Ascending aorta (tissue), 2 donors: ENCODE measurements around the gene HDHD5. TPM values are rescaled to one million over a fixed set of nuclear protein-coding genes. Genes with fewer than 3 reads are reported as not detected.

Experiments
- DNase-seq, 2 donors: peaks; one replicate each; pipeline ENCODE4 v3.0.0-alpha.2; 2019; ENCODE audit warnings: low spot score in 2 of 2
- H3K27ac ChIP-seq, 2 donors: fragments of 200-600 bp; sonication (generic); one replicate each; pipeline ENCODE4 v1.5.1; 2016 to 2017; ENCODE audit warnings: mild to moderate bottlenecking in 1 of 2
- H3K27me3 ChIP-seq: fragments of 200-600 bp; sonication (generic); one replicate; pipeline ENCODE4 v1.5.1; 2017
- H3K36me3 ChIP-seq, 2 donors: fragments of 200-600 bp; sonication (generic); one replicate each; pipeline ENCODE4 v1.5.1; 2016
- H3K4me1 ChIP-seq, 2 donors: fragments of 200-600 bp; sonication (generic); one replicate each; pipeline ENCODE4 v1.5.1; 2016 to 2017; ENCODE audit warnings: mild to moderate bottlenecking in 1 of 2
- H3K4me3 ChIP-seq, 2 donors: fragments of 200-600 bp; sonication (generic); one replicate each; pipeline ENCODE4 v1.5.1; 2016 to 2017; ENCODE audit warnings: mild to moderate bottlenecking in 1 of 2
- H3K9me3 ChIP-seq, 2 donors: fragments of 200-600 bp; sonication (generic); one replicate each; pipeline ENCODE4 v1.5.1; 2016
- CTCF ChIP-seq, 3 experiments: fragments of 200-600 bp in 2 of 3; fragments of 450-650 bp in 1 of 3; sonication (generic) in 2 of 3; IDR thresholded peaks; one replicate each; pipeline ENCODE4 v1.5.1; 2016 to 2019; ENCODE audit warnings: antibody characterized with exemption in 3 of 3, mild to moderate bottlenecking in 1 of 3, moderate library complexity in 1 of 3
- intact Hi-C: fragments of 100-400 bp; cut with DNase I; formaldehyde crosslinking; loops from one replicate; pipeline ENCODE4 v1.15.1; 2023
- total RNA-seq: library from RNA; depleted of rRNA; stranded (reverse); fragments of >200 nt; gene quantifications from one replicate; pipeline ENCODE4 v1.1.0, GENCODE V29; 2016

Gene HDHD5
- total RNA-seq, 1 donor from 2014 or later = 55.8 TPM

GRCh38 chr22:17131686-17132085 lies 27.4 kb downstream of the HDHD5 start:
- Histone ChIP-seq H3K36me3 (peaks cover 0 to 6% of the 10 kb centered on the region in 2 donors), H3K4me1 (no peaks in the 10 kb centered on the region), H3K9me3 (no peaks in the 10 kb centered on the region), H3K27ac (no peak overlapping the region), H3K27me3 (no peaks in the 10 kb centered on the region), H3K4me3 (no peak overlapping the region)
- intact Hi-C loops = no loop called here
- no peak for DNase-seq
- no peak for TF ChIP-seq CTCF (IDR thresholded peaks at IDR 0.05)

GRCh38 chr22:17130199-17130598 lies 28.9 kb downstream of the HDHD5 start:
- intact Hi-C loops = no loop called here
- Histone ChIP-seq H3K36me3 (no peaks in the 10 kb centered on the region), H3K27me3 (no peaks in the 10 kb centered on the region), H3K4me3 (no peak overlapping the region), H3K9me3 (no peaks in the 10 kb centered on the region), H3K27ac (no peak overlapping the region), H3K4me1 (no peaks in the 10 kb centered on the region)
- DNase-seq = no peak
- TF ChIP-seq CTCF (IDR thresholded peaks at IDR 0.05) = no peak

- intact Hi-C loops = loop anchor here (5.0 kb wide), 1 partner anchor 51 kb away; no protein-coding TSS in a partner anchor
- H3K27ac ChIP-seq = no peak within 1 kb of the TSS
- DNase-seq = peak in 1 of 2 donors; percentile 74
- peaks cover 6% of the 10 kb centered on the region for H3K27me3 ChIP-seq
- H3K36me3 ChIP-seq = no peaks in the 10 kb centered on the region
- peak within 1 kb of the TSS; percentile 49 to 67 for H3K4me3 ChIP-seq
- H3K9me3 ChIP-seq = no peaks in the 10 kb centered on the region
- H3K4me1 ChIP-seq = peaks cover 3 to 6% of the 10 kb centered on the region in 2 donors
- no peak for TF ChIP-seq CTCF (IDR thresholded peaks at IDR 0.05)
Measured at GRCh38 chr22:17121233-17122195, 37.6 kb downstream of the HDHD5 start, which contains the start of gene TMEM121B. TMEM121B (minus strand) TSS chr22:17121360; CDS start chr22:17121127, 233 bp downstream.

GRCh38 chr22:17120711-17121232 lies 38.3 kb downstream of the HDHD5 start:
- intact Hi-C loops = loop anchor here (5.0 kb wide), 1 partner anchor 52 kb away; no protein-coding TSS in a partner anchor

GRCh38 chr22:17120281-17120680 lies 38.8 kb downstream of the HDHD5 start:
- Histone ChIP-seq H3K36me3 (no peaks in the 10 kb centered on the region), H3K27me3 (peaks cover 6% of the 10 kb centered on the region), H3K9me3 (no peaks in the 10 kb centered on the region), H3K4me1 (peaks cover 3 to 6% of the 10 kb centered on the region in 2 donors), H3K27ac (no peak overlapping the region), H3K4me3 (peak overlapping the region; percentile 49 to 67)
- intact Hi-C loops = loop anchor here (5.0 kb wide), 1 partner anchor 52 kb away; no protein-coding TSS in a partner anchor
- DNase-seq = no peak
- TF ChIP-seq CTCF (IDR thresholded peaks at IDR 0.05) = no peak

More at GRCh38 chr22:17120711-17121232, 38.3 kb downstream of the HDHD5 start:
- no peak for DNase-seq
- no peaks in the 10 kb centered on the region for H3K36me3 ChIP-seq
- H3K9me3 ChIP-seq = no peaks in the 10 kb centered on the region
- no peak overlapping the region for H3K27ac ChIP-seq
- no peak for TF ChIP-seq CTCF (IDR thresholded peaks at IDR 0.05)
- H3K4me3 ChIP-seq = peak overlapping the region; percentile 49 to 67
- peaks cover 6% of the 10 kb centered on the region for H3K27me3 ChIP-seq
- H3K4me1 ChIP-seq = peaks cover 3 to 6% of the 10 kb centered on the region in 2 donors
